Embryonic facial prominence (tissue), 1 donor: ENCODE measurements around the gene SYNJ2BP.

Source experiments
- DNase-seq: peaks from one replicate; pipeline ENCODE4 v3.0.0-alpha.2; 2016; ENCODE audit errors: extremely low spot score

SYNJ2BP gene

GRCh38 chr14:70391493-70392391 lies 25.1 kb downstream of the SYNJ2BP start:
- DNase-seq: no peak

GRCh38 chr14:70382536-70382935 lies 34.4 kb downstream of the SYNJ2BP start:
- DNase-seq: no peak

DNA sequence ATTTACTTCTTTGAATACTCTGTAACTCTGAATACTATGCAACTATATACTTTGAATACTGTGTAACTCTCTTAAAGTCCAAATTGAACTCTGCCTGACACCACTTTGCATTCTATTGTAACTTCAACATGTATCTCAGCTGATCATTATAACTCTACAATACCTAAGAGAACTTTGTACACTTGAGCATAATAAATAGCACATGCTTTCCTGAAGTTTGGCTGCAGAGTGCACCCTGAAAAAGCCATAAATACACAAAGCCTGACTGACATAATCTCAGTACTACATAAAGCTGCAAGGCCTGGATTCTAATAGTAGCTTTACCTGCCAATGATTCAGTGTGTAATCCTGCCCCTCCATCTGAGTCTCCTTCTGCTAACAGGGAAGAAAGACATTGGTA lies 36.1 kb downstream of the SYNJ2BP start:
- no peak for DNase-seq

- DNase-seq: no peak
Observed at GRCh38 chr14:70378696-70379095, 38.2 kb downstream of the SYNJ2BP start.
